ENCODE measurements around the gene CCSER1. TPM values are rescaled to one million over a fixed set of nuclear protein-coding genes. Genes with fewer than 3 reads are reported as not detected.
"Not testable (repeated sequence)": the region's sequence is repeated elsewhere in the genome, so short reads cannot be mapped to it uniquely, and the experiment has no call there.

CCSER1 gene
- total RNA-seq, 4 donors from 2014 or later: 27.5 to 66.5 (median 54.3) TPM

GRCh38 chr4:91087743-91088142 lies 960.5 kb downstream of the CCSER1 start:
- Histone ChIP-seq H3K4me3 (no peak overlapping the region), H3K9me3 (no peaks in the 10 kb centered on the region), H3K27ac (no peak overlapping the region), H3K4me1 (no peaks in the 10 kb centered on the region), H3K36me3 (no peaks in the 10 kb centered on the region), H3K27me3 (no peaks in the 10 kb centered on the region)
- no peak for TF ChIP-seq POLR2A (IDR thresholded peaks at IDR 0.05)
- no peak for TF ChIP-seq CTCF (IDR thresholded peaks at IDR 0.05)
- DNase-seq: no peak

GRCh38 chr4:91089178-91089577 lies 962.0 kb downstream of the CCSER1 start:
- Histone ChIP-seq H3K4me3 (no peak overlapping the region), H3K36me3 (no peaks in the 10 kb centered on the region), H3K4me1 (no peaks in the 10 kb centered on the region), H3K27me3 (no peaks in the 10 kb centered on the region), H3K27ac (no peak overlapping the region), H3K9me3 (no peaks in the 10 kb centered on the region)
- DNase-seq: no peak
- TF ChIP-seq CTCF (IDR thresholded peaks at IDR 0.05): no peak
- no peak for TF ChIP-seq POLR2A (IDR thresholded peaks at IDR 0.05)

GRCh38 chr4:91092398-91092980 lies 965.3 kb downstream of the CCSER1 start:
- no peak for DNase-seq
- Histone ChIP-seq H3K27ac (no peak overlapping the region), H3K27me3 (no peaks in the 10 kb centered on the region), H3K4me3 (no peak overlapping the region), H3K4me1 (no peaks in the 10 kb centered on the region), H3K9me3 (no peaks in the 10 kb centered on the region), H3K36me3 (no peaks in the 10 kb centered on the region)
- no peak for TF ChIP-seq POLR2A (IDR thresholded peaks at IDR 0.05)
- TF ChIP-seq CTCF (IDR thresholded peaks at IDR 0.05): no peak

GRCh38 chr4:91094220-91094619 lies 967.0 kb downstream of the CCSER1 start:
- not testable (repeated sequence) for DNase-seq, H3K4me3 ChIP-seq, H3K27ac ChIP-seq, H3K36me3 ChIP-seq, H3K4me1 ChIP-seq, H3K9me3 ChIP-seq, H3K27me3 ChIP-seq

- Histone ChIP-seq H3K4me1 (no peaks in the 10 kb centered on the region), H3K4me3 (no peak overlapping the region)
These were observed 972.5 kb downstream of the CCSER1 start for GRCh38 chr4:91099666-91100065.

GRCh38 chr4:91108751-91109150 lies 981.6 kb downstream of the CCSER1 start:
- H3K4me1 ChIP-seq: no peaks in the 10 kb centered on the region
- no peak overlapping the region for H3K27ac ChIP-seq
- TF ChIP-seq POLR2A (IDR thresholded peaks at IDR 0.05): no peak
- no peak for TF ChIP-seq CTCF (IDR thresholded peaks at IDR 0.05)
- peaks cover 0 to 3% (median 0%) of the 10 kb centered on the region in 4 donors for H3K9me3 ChIP-seq
- no peaks in the 10 kb centered on the region for H3K36me3 ChIP-seq
- no peak overlapping the region for H3K4me3 ChIP-seq
- no peaks in the 10 kb centered on the region for H3K27me3 ChIP-seq
- DNase-seq: no peak

More at GRCh38 chr4:91099666-91100065, 972.5 kb downstream of the CCSER1 start:
- no peaks in the 10 kb centered on the region for H3K27me3 ChIP-seq
- H3K9me3 ChIP-seq: peaks cover 0 to 3% (median 0%) of the 10 kb centered on the region in 4 donors
- no peak overlapping the region for H3K27ac ChIP-seq
- no peak for DNase-seq
- TF ChIP-seq CTCF (IDR thresholded peaks at IDR 0.05) (no peak), POLR2A (IDR thresholded peaks at IDR 0.05) (no peak)
- no peaks in the 10 kb centered on the region for H3K36me3 ChIP-seq
